Neural cell (in vitro differentiated cells): ENCODE results near the gene RBM39. TPM values are rescaled to one million over a fixed set of nuclear protein-coding genes. Genes with fewer than 3 reads are reported as not detected.

Experiments used
- H2AFZ ChIP-seq: fragments of 200-600, 300-800 bp; sonication (generic), shearing (Covaris generic); 2 replicates; pipeline ENCODE4 v1.6.0; 2014; ENCODE audit warnings: low read depth, mild to moderate bottlenecking, antibody characterized with exemption, low read length, moderate library complexity
- H3F3A ChIP-seq: fragments of 200-600 bp; shearing (Covaris generic); 2 replicates; pipeline ENCODE4 v1.6.1; 2016; ENCODE audit warnings: mild to moderate bottlenecking, moderate library complexity, mixed read lengths, antibody characterized with exemption, low read length; ENCODE audit not compliant: insufficient read depth, poor library complexity, severe bottlenecking
- H3K27ac ChIP-seq: fragments of 200-600, 300-800 bp; sonication (generic), shearing (Covaris generic); 2 replicates; pipeline ENCODE4 v1.5.1; 2014; ENCODE audit warnings: mild to moderate bottlenecking, low read length, moderate library complexity
- H3K27me3 ChIP-seq: fragments of 300-800, 200-600 bp; sonication (generic), shearing (Covaris generic); 2 replicates; pipeline ENCODE4 v1.6.0; 2014; ENCODE audit warnings: mild to moderate bottlenecking, low read depth, low read length, moderate library complexity; ENCODE audit not compliant: insufficient read depth
- H3K36me3 ChIP-seq: fragments of 300-800, 200-600 bp; sonication (generic), shearing (Covaris generic); 2 replicates; pipeline ENCODE4 v1.5.1; 2014; ENCODE audit warnings: mild to moderate bottlenecking, antibody characterized with exemption, low read length, moderate library complexity; ENCODE audit not compliant: insufficient read depth
- H3K4me2 ChIP-seq: fragments of 300-800, 200-600 bp; sonication (generic), shearing (Covaris generic); 2 replicates; pipeline ENCODE4 v1.6.0; 2014; ENCODE audit warnings: mild to moderate bottlenecking, low read length
- H3K4me3 ChIP-seq: fragments of 300-800, 200-600 bp; sonication (generic), shearing (Covaris generic); 2 replicates; pipeline ENCODE4 v1.5.1; 2014; ENCODE audit warnings: mild to moderate bottlenecking, low read length, moderate library complexity
- H3K79me2 ChIP-seq: fragments of 200-600 bp; shearing (Covaris generic); replicated peaks from 2 replicates; pipeline ENCODE4 v1.6.0; 2014; ENCODE audit warnings: mild to moderate bottlenecking, low read length, moderate library complexity; ENCODE audit not compliant: insufficient read depth
- H3K9ac ChIP-seq: fragments of 300-800, 200-600 bp; sonication (generic), shearing (Covaris generic); 2 replicates; pipeline ENCODE4 v1.6.1; 2016; ENCODE audit warnings: mild to moderate bottlenecking, low read length, mixed read lengths
- H3K9me2 ChIP-seq: fragments of 200-600 bp; shearing (Covaris generic); 2 replicates; pipeline ENCODE4 v1.6.1; 2016; ENCODE audit warnings: mild to moderate bottlenecking, low read length, mixed read lengths; ENCODE audit not compliant: insufficient read depth
- H3K9me3 ChIP-seq: fragments of 200-600, 300-800 bp; sonication (generic), shearing (Covaris generic); 2 replicates; pipeline ENCODE4 v1.6.1; 2016; ENCODE audit warnings: mild to moderate bottlenecking, mixed run types, low read length, moderate library complexity, mixed read lengths
- H4K20me1 ChIP-seq: fragments of 200-600 bp; shearing (Covaris generic); 2 replicates; pipeline ENCODE4 v1.6.1; 2016; ENCODE audit warnings: mild to moderate bottlenecking, mixed run types; ENCODE audit not compliant: insufficient read depth
- CTCF ChIP-seq: fragments of 450-650 bp; IDR thresholded peaks from 2 replicates; pipeline ENCODE4 v1.5.1; 2014; ENCODE audit warnings: antibody characterized with exemption, mild to moderate bottlenecking, moderate library complexity; ENCODE audit not compliant: poor library complexity, severe bottlenecking
- EP300 ChIP-seq: fragments of 450-650 bp; conservative IDR thresholded peaks from 2 replicates; pipeline ENCODE4 v1.6.1; 2014; ENCODE audit warnings: antibody characterized with exemption, mild to moderate bottlenecking, moderate library complexity; ENCODE audit not compliant: poor library complexity, severe bottlenecking
- EZH2 ChIP-seq: fragments of 200-600, 300-800 bp; shearing (Covaris generic), sonication (generic); IDR thresholded peaks from 2 replicates; pipeline ENCODE4 v1.6.1; 2014; ENCODE audit warnings: antibody characterized with exemption, low read length, borderline replicate concordance, mild to moderate bottlenecking; ENCODE audit not compliant: insufficient read depth, poor library complexity, severe bottlenecking
- MXI1 ChIP-seq: fragments of 450-650 bp; conservative IDR thresholded peaks from 2 replicates; pipeline ENCODE4 v1.6.1; 2014; ENCODE audit warnings: antibody characterized with exemption, mild to moderate bottlenecking; ENCODE audit not compliant: poor library complexity, severe bottlenecking
- POLR2AphosphoS5 ChIP-seq: IDR thresholded peaks from 2 replicates; pipeline ENCODE4 v1.6.1; 2012
- RAD21 ChIP-seq: fragments of 450-650 bp; conservative IDR thresholded peaks from 2 replicates; pipeline ENCODE4 v1.6.1; 2014; ENCODE audit warnings: antibody characterized with exemption, mild to moderate bottlenecking, moderate library complexity
- SMC3 ChIP-seq: fragments of 450-650 bp; conservative IDR thresholded peaks from 2 replicates; pipeline ENCODE4 v1.6.1; 2014; ENCODE audit warnings: antibody characterized with exemption, mild to moderate bottlenecking, moderate library complexity; ENCODE audit not compliant: poor library complexity
- TAF1 ChIP-seq: IDR thresholded peaks from 2 replicates; pipeline ENCODE4 v1.6.1; 2012; ENCODE audit warnings: low read depth
- polyA plus RNA-seq: library from polyadenylated mRNA; depleted of rRNA; stranded (reverse); fragments of >200 nt; gene quantifications from 2 replicates; pipeline ENCODE4 v1.2.3, GENCODE V29; 2014
- TF ChIP-seq, protein P1 (sequence below): IDR thresholded peaks from 2 replicates; pipeline ENCODE4 v1.6.1; 2012; ENCODE audit warnings: borderline replicate concordance

RBM39 gene
- polyA plus RNA-seq, 1 donor from 2014 or later: 839 TPM

- Histone ChIP-seq H3K9ac (no peak overlapping the region), H3K9me3 (no peaks in the 10 kb centered on the region), H3K9me2 (no peaks in the 10 kb centered on the region), H2AFZ (no peak overlapping the region), H3K27me3 (no peaks in the 10 kb centered on the region), H3K79me2 (peaks cover 81% of the 10 kb centered on the region), H3K4me3 (no peak overlapping the region), H3K4me2 (no peak overlapping the region), H4K20me1 (peaks cover 62% of the 10 kb centered on the region), H3F3A (no peaks in the 10 kb centered on the region), H3K36me3 (peaks cover 9% of the 10 kb centered on the region), H3K27ac (no peak overlapping the region)
- TF ChIP-seq EZH2 (no peak), EP300 (no peak), TAF1 (no peak), POLR2AphosphoS5 (no peak), RAD21 (no peak), CTCF (no peak), SMC3 (no peak), MXI1 (no peak)
- TF ChIP-seq, protein P1, sequence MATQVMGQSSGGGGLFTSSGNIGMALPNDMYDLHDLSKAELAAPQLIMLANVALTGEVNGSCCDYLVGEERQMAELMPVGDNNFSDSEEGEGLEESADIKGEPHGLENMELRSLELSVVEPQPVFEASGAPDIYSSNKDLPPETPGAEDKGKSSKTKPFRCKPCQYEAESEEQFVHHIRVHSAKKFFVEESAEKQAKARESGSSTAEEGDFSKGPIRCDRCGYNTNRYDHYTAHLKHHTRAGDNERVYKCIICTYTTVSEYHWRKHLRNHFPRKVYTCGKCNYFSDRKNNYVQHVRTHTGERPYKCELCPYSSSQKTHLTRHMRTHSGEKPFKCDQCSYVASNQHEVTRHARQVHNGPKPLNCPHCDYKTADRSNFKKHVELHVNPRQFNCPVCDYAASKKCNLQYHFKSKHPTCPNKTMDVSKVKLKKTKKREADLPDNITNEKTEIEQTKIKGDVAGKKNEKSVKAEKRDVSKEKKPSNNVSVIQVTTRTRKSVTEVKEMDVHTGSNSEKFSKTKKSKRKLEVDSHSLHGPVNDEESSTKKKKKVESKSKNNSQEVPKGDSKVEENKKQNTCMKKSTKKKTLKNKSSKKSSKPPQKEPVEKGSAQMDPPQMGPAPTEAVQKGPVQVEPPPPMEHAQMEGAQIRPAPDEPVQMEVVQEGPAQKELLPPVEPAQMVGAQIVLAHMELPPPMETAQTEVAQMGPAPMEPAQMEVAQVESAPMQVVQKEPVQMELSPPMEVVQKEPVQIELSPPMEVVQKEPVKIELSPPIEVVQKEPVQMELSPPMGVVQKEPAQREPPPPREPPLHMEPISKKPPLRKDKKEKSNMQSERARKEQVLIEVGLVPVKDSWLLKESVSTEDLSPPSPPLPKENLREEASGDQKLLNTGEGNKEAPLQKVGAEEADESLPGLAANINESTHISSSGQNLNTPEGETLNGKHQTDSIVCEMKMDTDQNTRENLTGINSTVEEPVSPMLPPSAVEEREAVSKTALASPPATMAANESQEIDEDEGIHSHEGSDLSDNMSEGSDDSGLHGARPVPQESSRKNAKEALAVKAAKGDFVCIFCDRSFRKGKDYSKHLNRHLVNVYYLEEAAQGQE: no peak
Measured at GRCh38 chr20:35730583-35731468, 11.2 kb downstream of the RBM39 start.

GRCh38 chr20:35729836-35730582, 12.1 kb downstream of the RBM39 start:
- no peaks in the 10 kb centered on the region for H3K9me3 ChIP-seq
- peaks cover 78% of the 10 kb centered on the region for H3K79me2 ChIP-seq
- no peaks in the 10 kb centered on the region for H3K9me2 ChIP-seq
- no peak overlapping the region for H3K9ac ChIP-seq
- H3K36me3 ChIP-seq: peaks cover 7% of the 10 kb centered on the region
- H4K20me1 ChIP-seq: peaks cover 55% of the 10 kb centered on the region
- no peaks in the 10 kb centered on the region for H3K27me3 ChIP-seq
- H3K4me2 ChIP-seq: no peak overlapping the region
- no peak overlapping the region for H2AFZ ChIP-seq
- no peaks in the 10 kb centered on the region for H3F3A ChIP-seq
- no peak overlapping the region for H3K27ac ChIP-seq
- H3K4me3 ChIP-seq: no peak overlapping the region
- no peak for TF ChIP-seq EZH2
- no peak for TF ChIP-seq EP300
- no peak for TF ChIP-seq MXI1
- TF ChIP-seq, protein P1: no peak
- no peak for TF ChIP-seq RAD21
- no peak for TF ChIP-seq TAF1
